SK-N-SH (cell line): ENCODE data around the gene KCNK15. TPM values are rescaled to one million over a fixed set of nuclear protein-coding genes. Genes with fewer than 3 reads are reported as not detected.

ENCODE experiments used
- CTCF ChIA-PET: fragments of 300-600, 350-600 bp; formaldehyde crosslinking; extraction: SDS; loops from one replicate; lab custom pipeline; 2021; lab: Yijun Ruan, JAX
- POLR2A ChIA-PET: fragments of 350-600 bp; sonication (Branson Sonifier 250); formaldehyde crosslinking; extraction: SDS; loops from one replicate; lab custom pipeline; 2020; ENCODE audit warnings: antibody characterized with exemption, inconsistent platforms; lab: Yijun Ruan, JAX
- DNase-seq: peaks from one replicate; pipeline ENCODE4 v3.0.0; 2012
- H2AFZ ChIP-seq: fragments of 200-600 bp; sonication (generic); 2 replicates; pipeline ENCODE4 v1.8.1; 2016; ENCODE audit warnings: antibody characterized with exemption, mild to moderate bottlenecking, low read depth
- H3F3A ChIP-seq: fragments of 200-600 bp; sonication (generic); replicated peaks from 2 replicates; pipeline ENCODE3; 2016; ENCODE audit warnings: antibody characterized with exemption, mild to moderate bottlenecking; ENCODE audit not compliant: insufficient read depth
- H3K27ac ChIP-seq, 2 experiments: fragments of 200-500 bp in 1 of 2; fragments of 200-600 bp in 1 of 2; sonication (Bioruptor generic) in 1 of 2; sonication (generic), shearing (Covaris generic) in 1 of 2; 2 replicates each; pipeline versions ENCODE4 v1.5.1 to v1.6.1; 2014 to 2016; ENCODE audit warnings: low read depth in 2 of 2, inconsistent platforms in 1 of 2, low read length in 1 of 2, mild to moderate bottlenecking in 1 of 2, mixed read lengths in 1 of 2
- H3K27me3 ChIP-seq: fragments of 200-600 bp; sonication (generic), shearing (Covaris generic); 2 replicates; pipeline ENCODE4 v1.6.1; 2016; ENCODE audit warnings: mixed run types; ENCODE audit not compliant: insufficient read depth
- H3K36me3 ChIP-seq, 2 experiments: fragments of 200-500 bp in 1 of 2; fragments of 200-600 bp in 1 of 2; sonication (Bioruptor generic) in 1 of 2; sonication (generic) in 1 of 2; replicated peaks in 1 of 2; 2 replicates each; pipeline versions ENCODE3 to v1.5.1; 2014 to 2016; ENCODE audit warnings: low read length in 1 of 2, mild to moderate bottlenecking in 1 of 2; ENCODE audit not compliant: insufficient read depth in 2 of 2, control insufficient read depth in 1 of 2
- H3K4me1 ChIP-seq, 2 experiments: fragments of 200-500 bp in 1 of 2; fragments of 200-600 bp in 1 of 2; sonication (Bioruptor generic) in 1 of 2; sonication (generic), shearing (Covaris generic) in 1 of 2; 2 replicates each; pipeline versions ENCODE4 v1.5.1 to v1.6.1; 2014 to 2016; ENCODE audit warnings: low read depth in 1 of 2, low read length in 1 of 2, mixed run types in 1 of 2; ENCODE audit not compliant: insufficient read depth in 2 of 2, control insufficient read depth in 1 of 2
- H3K4me2 ChIP-seq: fragments of 200-600 bp; sonication (generic), shearing (Covaris generic); 2 replicates; pipeline ENCODE4 v1.6.1; 2017; ENCODE audit warnings: mixed run types
- H3K4me3 ChIP-seq, 2 experiments: fragments of 200-500 bp in 1 of 2; fragments of 200-600 bp in 1 of 2; sonication (Bioruptor generic) in 1 of 2; sonication (generic), shearing (Covaris generic) in 1 of 2; 2 replicates each; pipeline versions ENCODE4 v1.5.1 to v1.8.1; 2014 to 2016; ENCODE audit warnings: low read depth in 2 of 2, inconsistent platforms in 1 of 2, low read length in 1 of 2, mild to moderate bottlenecking in 1 of 2, mixed read lengths in 1 of 2, moderate library complexity in 1 of 2
- H3K79me2 ChIP-seq: fragments of 200-600 bp; sonication (generic); 2 replicates; pipeline ENCODE4 v1.8.1; 2017; ENCODE audit warnings: mild to moderate bottlenecking; ENCODE audit not compliant: insufficient read depth
- H3K9ac ChIP-seq: fragments of 200-600 bp; sonication (generic); 2 replicates; pipeline ENCODE4 v1.6.1; 2017; ENCODE audit warnings: mixed run types
- H3K9me2 ChIP-seq: fragments of 200-600 bp; sonication (generic); 2 replicates; pipeline ENCODE4 v1.6.1; 2017; ENCODE audit warnings: mixed run types
- H3K9me3 ChIP-seq: fragments of 200-600 bp; sonication (generic); 2 replicates; pipeline ENCODE4 v1.6.1; 2017; ENCODE audit warnings: mixed run types, mild to moderate bottlenecking, moderate library complexity
- H4K20me1 ChIP-seq: fragments of 200-600 bp; sonication (generic); 2 replicates; pipeline ENCODE4 v1.6.1; 2017; ENCODE audit warnings: mild to moderate bottlenecking, mixed run types; ENCODE audit not compliant: insufficient read depth
- ELF1 ChIP-seq: IDR thresholded peaks from 2 replicates; pipeline ENCODE4 v1.4.0; 2012
- EP300 ChIP-seq, 2 experiments: IDR thresholded peaks; 2 replicates each; pipeline versions ENCODE4 v1.4.0 to v1.6.1; 2012; ENCODE audit warnings: borderline replicate concordance in 1 of 2, low read depth in 1 of 2, low read length in 1 of 2
- EZH2phosphoT487 ChIP-seq: fragments of 200-600 bp; sonication (generic); IDR thresholded peaks from 2 replicates; pipeline ENCODE4 v1.6.1; 2017; ENCODE audit warnings: low read depth, mixed run types, mild to moderate bottlenecking, antibody characterized with exemption, moderate library complexity, borderline replicate concordance
- FOSL2 ChIP-seq: IDR thresholded peaks from 2 replicates; pipeline ENCODE4 v1.4.0; 2012; ENCODE audit warnings: low read depth, mild to moderate bottlenecking, moderate library complexity, borderline replicate concordance
- FOXM1 ChIP-seq: IDR thresholded peaks from 2 replicates; pipeline ENCODE4 v1.4.0; 2012; ENCODE audit warnings: low read depth, mild to moderate bottlenecking
- GABPA ChIP-seq: IDR thresholded peaks from 2 replicates; pipeline ENCODE4 v1.4.0; 2012; ENCODE audit warnings: low read depth, mild to moderate bottlenecking
- IRF3 ChIP-seq: fragments of 150-350 bp; IDR thresholded peaks from 2 replicates; pipeline ENCODE4 v1.6.1; 2016; ENCODE audit warnings: mild to moderate bottlenecking, low read depth, low read length
- MAX ChIP-seq: IDR thresholded peaks from 2 replicates; pipeline ENCODE4 v1.4.0; 2012; ENCODE audit warnings: low read depth
- MEF2A ChIP-seq: IDR thresholded peaks from 2 replicates; pipeline ENCODE4 v1.4.0; 2012; ENCODE audit warnings: low read depth, borderline replicate concordance
- PBX3 ChIP-seq: IDR thresholded peaks from 2 replicates; pipeline ENCODE4; 2012
- REST ChIP-seq: IDR thresholded peaks from 2 replicates; pipeline ENCODE4 v1.6.1; 2012; ENCODE audit warnings: mild to moderate bottlenecking, low read depth, low read length, moderate library complexity
- RFX5 ChIP-seq: IDR thresholded peaks from 2 replicates; pipeline ENCODE4 v1.6.1; 2012; ENCODE audit warnings: mild to moderate bottlenecking, improper control_type of control experiment, low read length
- TAF1 ChIP-seq: IDR thresholded peaks from 2 replicates; pipeline ENCODE4 v1.6.1; 2012; ENCODE audit warnings: low read depth, mild to moderate bottlenecking, low read length, moderate library complexity, borderline replicate concordance
- TEAD4 ChIP-seq: IDR thresholded peaks from 2 replicates; pipeline ENCODE4 v1.4.0; 2012; ENCODE audit warnings: mild to moderate bottlenecking, borderline replicate concordance; ENCODE audit not compliant: insufficient read depth
- WGBS: methylation state at CpG from one replicate; pipeline ENCODE4 v1.1.6; 2017; ENCODE audit warnings: low lambda C conversion rate; 5-methylcytosine and 5-hydroxymethylcytosine counted together
- polyA plus RNA-seq, 3 experiments: library from polyadenylated mRNA; depleted of rRNA; stranded (reverse); fragments of >200 nt; gene quantifications; 2 replicates each; pipeline ENCODE4 v1.2.3, GENCODE V29; 2012

KCNK15 gene
- polyA plus RNA-seq, 1 of the 3 experiments (the other 2 are of a cell fraction): 0.02 TPM

- 93% methylated on average over 9 of the region's 11 CpGs for WGBS
- no peak overlapping the region for H3K4me3 ChIP-seq
These were observed 45.4 kb upstream of the KCNK15 start for GRCh38 chr20:44700306-44700705.

More at GRCh38 chr20:44700306-44700705, 45.4 kb upstream of the KCNK15 start:
- Histone ChIP-seq H3K9ac (no peak overlapping the region), H3K9me3 (no peaks in the 10 kb centered on the region), H3K36me3 (no peaks in the 10 kb centered on the region), H2AFZ (no peak overlapping the region), H3K4me2 (no peak overlapping the region), H3K27me3 (no peaks in the 10 kb centered on the region), H3K4me1 (peaks cover 9 to 10% of the 10 kb centered on the region in 2 experiments; a peak in 3 of 4 replicates), H3K9me2 (no peaks in the 10 kb centered on the region), H3F3A (peaks cover 8% of the 10 kb centered on the region), H3K27ac (no peak overlapping the region), H4K20me1 (no peaks in the 10 kb centered on the region), H3K79me2 (no peaks in the 10 kb centered on the region)
- ChIA-PET POLR2A (no interaction called here), CTCF (interaction anchor here (1.0 to 7.0 kb wide), 4 partner anchors 12 to 167 kb away, joined by 3 to 61 read pairs (median 4); no protein-coding TSS in a partner anchor)
- TF ChIP-seq TEAD4 (no peak), TAF1 (no peak), REST (no peak), FOXM1 (no peak), EZH2phosphoT487 (no peak), PBX3 (no peak), MEF2A (no peak), FOSL2 (no peak), EP300 (IDR thresholded peaks at IDR 0.05; ENCODE audit: borderline replicate concordance in 1 of 2, low read depth in 1 of 2, low read length in 1 of 2) (no peak), MAX (no peak), RFX5 (no peak), GABPA (no peak), IRF3 (no peak), ELF1 (no peak)
- DNase-seq: no peak
